CD14-positive monocyte (primary cell): ENCODE results near the gene SCUBE1. TPM values are rescaled to one million over a fixed set of nuclear protein-coding genes. Genes with fewer than 3 reads are reported as not detected.

Source experiments
- DNase-seq, 3 donors: peaks; one replicate each; pipeline ENCODE4 v3.0.0-alpha.2; 2011 to 2022
- H2AFZ ChIP-seq: 2 replicates; pipeline ENCODE4 v1.6.0; 2012; ENCODE audit warnings: mild to moderate bottlenecking, low read depth, low read length, inconsistent platforms; ENCODE audit not compliant: insufficient read depth, poor library complexity, severe bottlenecking
- H3K27ac ChIP-seq, 2 donors: 1 replicate in 1 of 2; 2 replicates in 1 of 2; pipeline ENCODE4 v1.5.1; 2012 to 2013; ENCODE audit warnings: low read length in 2 of 2, control low read depth in 1 of 2, inconsistent platforms in 1 of 2, low read depth in 1 of 2, mild to moderate bottlenecking in 1 of 2
- H3K27me3 ChIP-seq, 2 donors: one replicate each; pipeline versions ENCODE4 v1.6.0 to v1.6.1; 2011 to 2013; ENCODE audit warnings: low read length in 2 of 2; ENCODE audit not compliant: control insufficient read depth in 2 of 2, insufficient read depth in 2 of 2
- H3K36me3 ChIP-seq, 2 donors: replicated peaks in 1 of 2; 1 replicate in 1 of 2; 2 replicates in 1 of 2; pipeline versions ENCODE4 v1.5.1 to v1.6.1; 2012 to 2013; ENCODE audit warnings: low read length in 2 of 2, control low read depth in 1 of 2, inconsistent platforms in 1 of 2, mild to moderate bottlenecking in 1 of 2; ENCODE audit not compliant: insufficient read depth in 2 of 2, control insufficient read depth in 1 of 2
- H3K4me1 ChIP-seq, 2 donors: 1 replicate in 1 of 2; 2 replicates in 1 of 2; pipeline versions ENCODE4 v1.5.1 to v1.6.1; 2012 to 2013; ENCODE audit warnings: low read length in 2 of 2, control low read depth in 1 of 2, inconsistent platforms in 1 of 2, mild to moderate bottlenecking in 1 of 2, moderate library complexity in 1 of 2; ENCODE audit not compliant: insufficient read depth in 2 of 2, control insufficient read depth in 1 of 2
- H3K4me2 ChIP-seq: replicated peaks from 2 replicates; pipeline ENCODE3; 2012; ENCODE audit warnings: low read length, moderate library complexity, mild to moderate bottlenecking; ENCODE audit not compliant: poor library complexity, severe bottlenecking; ENCODE audit errors: extremely low read depth
- H3K4me3 ChIP-seq, 3 experiments: fragments of 200-600 bp in 1 of 3; sonication (generic) in 1 of 3; replicated peaks in 1 of 3; 1 replicate in 2 of 3; 2 replicates in 1 of 3; pipeline ENCODE4 v1.5.1; 2011 to 2013; ENCODE audit warnings: low read length in 3 of 3, mild to moderate bottlenecking in 3 of 3, control low read depth in 2 of 3, low read depth in 2 of 3, inconsistent platforms in 1 of 3, moderate library complexity in 1 of 3
- H3K79me2 ChIP-seq: 2 replicates; pipeline ENCODE4 v1.6.0; 2012; ENCODE audit warnings: mild to moderate bottlenecking, control low read depth, inconsistent platforms, low read length, moderate library complexity; ENCODE audit not compliant: insufficient read depth
- H3K9ac ChIP-seq: 2 replicates; pipeline ENCODE4 v1.6.0; 2017; ENCODE audit warnings: low read length, mild to moderate bottlenecking; ENCODE audit not compliant: insufficient read depth, poor library complexity, severe bottlenecking
- H3K9me3 ChIP-seq, 2 donors: replicated peaks in 1 of 2; 1 replicate in 1 of 2; 2 replicates in 1 of 2; pipeline versions ENCODE4 v1.5.1 to v1.6.1; 2012 to 2013; ENCODE audit warnings: low read length in 2 of 2, control low read depth in 1 of 2; ENCODE audit not compliant: control insufficient read depth in 1 of 2, insufficient read depth in 1 of 2
- H4K20me1 ChIP-seq: 2 replicates; pipeline ENCODE4 v1.6.0; 2012; ENCODE audit warnings: mild to moderate bottlenecking, low read length, control low read depth, moderate library complexity; ENCODE audit not compliant: insufficient read depth
- H3K27ac Mint-ChIP-seq, 7 donors: one replicate each; pipeline ENCODE4 v1.8.0; 2020; ENCODE audit warnings: mild to moderate bottlenecking in 7 of 7, mixed read lengths in 7 of 7, moderate library complexity in 6 of 7, inconsistent platforms in 2 of 7
- H3K27me3 Mint-ChIP-seq, 3 donors: one replicate each; pipeline ENCODE4 v1.8.0; 2021 to 2022; ENCODE audit warnings: low read depth in 3 of 3, mild to moderate bottlenecking in 3 of 3, mixed read lengths in 3 of 3, moderate library complexity in 3 of 3, inconsistent platforms in 1 of 3
- H3K36me3 Mint-ChIP-seq, 2 donors: one replicate each; pipeline ENCODE4 v1.8.0; 2020; ENCODE audit warnings: mixed read lengths in 2 of 2, inconsistent platforms in 1 of 2, mild to moderate bottlenecking in 1 of 2
- H3K4me1 Mint-ChIP-seq: one replicate; pipeline ENCODE4 v1.8.0; 2020; ENCODE audit warnings: mild to moderate bottlenecking, mixed read lengths
- H3K4me3 Mint-ChIP-seq, 2 donors: one replicate each; pipeline ENCODE4 v1.8.0; 2020; ENCODE audit warnings: mild to moderate bottlenecking in 2 of 2, mixed read lengths in 2 of 2, moderate library complexity in 1 of 2
- H3K9me3 Mint-ChIP-seq, 7 donors: one replicate each; pipeline ENCODE4 v1.8.0; 2020 to 2022; ENCODE audit warnings: mixed read lengths in 7 of 7, mild to moderate bottlenecking in 6 of 7, moderate library complexity in 6 of 7, inconsistent platforms in 2 of 7
- WGBS: methylation state at CpG from one replicate; pipeline ENCODE4 v1.1.5; 2013; ENCODE audit warnings: missing lambda C conversion rate; ENCODE audit not compliant: insufficient coverage; 5-methylcytosine and 5-hydroxymethylcytosine counted together
- intact Hi-C, 2 donors: fragments of 100-400 bp; cut with micrococcal nuclease; formaldehyde crosslinking; loops; one replicate each; pipeline versions ENCODE4 v1.15.0 to v1.15.1; 2023
- polyA plus RNA-seq, 3 donors: library from polyadenylated mRNA; depleted of rRNA in 1 of 3; unstranded in 2 of 3; stranded (reverse) in 1 of 3; fragments of 300-500 nt in 2 of 3; fragments of >200 nt in 1 of 3; fragmentation: Illumina TruSeq in 2 of 3; gene quantifications; 1 replicate in 2 of 3; 2 replicates in 1 of 3; pipeline ENCODE4 v1.2.3, GENCODE V29; 2012 to 2021
- TF ChIP-seq, protein P1 (sequence below): fragments of 200-600 bp; IDR thresholded peaks from one replicate; pipeline ENCODE4 v1.8.0; 2022; ENCODE audit warnings: antibody characterized with exemption, mild to moderate bottlenecking

SCUBE1 gene
- polyA plus RNA-seq, 3 donors = 0.20 to 0.32 (median 0.26) TPM

DNA sequence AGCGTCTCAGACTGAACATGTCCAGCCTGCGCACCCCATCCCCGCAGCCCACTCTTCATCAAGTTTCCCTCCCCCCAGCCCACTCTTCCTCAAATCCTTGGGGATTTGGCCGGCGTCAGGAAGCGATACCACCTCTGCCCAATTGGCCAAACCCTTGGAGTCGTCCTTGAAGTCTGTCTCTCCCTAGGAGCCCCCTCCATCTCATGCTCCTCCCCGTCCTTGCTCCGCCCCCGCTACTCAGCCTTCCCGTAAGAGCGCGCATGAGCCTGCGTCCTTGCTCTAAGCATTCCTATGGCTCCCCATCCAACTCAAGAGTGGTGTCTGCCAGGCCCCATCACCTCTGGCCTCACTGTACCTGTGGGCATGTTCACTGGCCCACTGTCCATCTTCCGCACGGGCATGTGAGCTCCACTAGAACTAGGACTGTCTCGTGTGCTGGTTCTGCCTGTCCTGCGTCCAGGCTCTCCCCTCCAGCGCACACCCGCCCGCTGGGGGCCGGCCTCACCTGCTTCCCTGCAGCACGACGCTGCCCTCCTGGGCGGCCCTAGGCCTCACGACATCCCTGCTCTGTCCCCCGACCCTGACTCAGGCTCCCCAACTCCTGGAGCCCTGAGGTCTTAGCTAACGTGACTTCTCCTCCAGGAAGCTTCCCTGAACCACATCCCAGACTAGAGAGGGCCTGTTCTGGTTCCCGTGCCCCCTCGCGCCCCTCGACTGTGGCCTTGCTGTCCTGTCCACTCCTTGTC lies 125.7 kb downstream of the SCUBE1 start:
- no peak overlapping the region for H2AFZ ChIP-seq
- Mint-ChIP-seq H3K27ac (no peak overlapping the region), H3K36me3 (no peaks in the 10 kb centered on the region), H3K9me3 (no peaks in the 10 kb centered on the region), H3K4me1 (no peaks in the 10 kb centered on the region), H3K27me3 (peaks cover 0 to 2% (median 0%) of the 10 kb centered on the region in 3 donors), H3K4me3 (no peak overlapping the region)
- no peak overlapping the region for H3K4me3 ChIP-seq
- H4K20me1 ChIP-seq = no peaks in the 10 kb centered on the region
- H3K79me2 ChIP-seq = no peaks in the 10 kb centered on the region
- H3K27ac ChIP-seq = no peak overlapping the region
- no peaks in the 10 kb centered on the region for H3K4me1 ChIP-seq
- TF ChIP-seq, protein P1, sequence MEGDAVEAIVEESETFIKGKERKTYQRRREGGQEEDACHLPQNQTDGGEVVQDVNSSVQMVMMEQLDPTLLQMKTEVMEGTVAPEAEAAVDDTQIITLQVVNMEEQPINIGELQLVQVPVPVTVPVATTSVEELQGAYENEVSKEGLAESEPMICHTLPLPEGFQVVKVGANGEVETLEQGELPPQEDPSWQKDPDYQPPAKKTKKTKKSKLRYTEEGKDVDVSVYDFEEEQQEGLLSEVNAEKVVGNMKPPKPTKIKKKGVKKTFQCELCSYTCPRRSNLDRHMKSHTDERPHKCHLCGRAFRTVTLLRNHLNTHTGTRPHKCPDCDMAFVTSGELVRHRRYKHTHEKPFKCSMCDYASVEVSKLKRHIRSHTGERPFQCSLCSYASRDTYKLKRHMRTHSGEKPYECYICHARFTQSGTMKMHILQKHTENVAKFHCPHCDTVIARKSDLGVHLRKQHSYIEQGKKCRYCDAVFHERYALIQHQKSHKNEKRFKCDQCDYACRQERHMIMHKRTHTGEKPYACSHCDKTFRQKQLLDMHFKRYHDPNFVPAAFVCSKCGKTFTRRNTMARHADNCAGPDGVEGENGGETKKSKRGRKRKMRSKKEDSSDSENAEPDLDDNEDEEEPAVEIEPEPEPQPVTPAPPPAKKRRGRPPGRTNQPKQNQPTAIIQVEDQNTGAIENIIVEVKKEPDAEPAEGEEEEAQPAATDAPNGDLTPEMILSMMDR = no peak
- no peaks in the 10 kb centered on the region for H3K9me3 ChIP-seq
- no peak overlapping the region for H3K9ac ChIP-seq
- intact Hi-C loops = no loop called here
- no peaks in the 10 kb centered on the region for H3K27me3 ChIP-seq
- H3K4me2 ChIP-seq = no peak overlapping the region
- no peaks in the 10 kb centered on the region for H3K36me3 ChIP-seq
- DNase-seq = no peak
- 90% methylated on average over 31 of the region's 32 CpGs for WGBS

DNA sequence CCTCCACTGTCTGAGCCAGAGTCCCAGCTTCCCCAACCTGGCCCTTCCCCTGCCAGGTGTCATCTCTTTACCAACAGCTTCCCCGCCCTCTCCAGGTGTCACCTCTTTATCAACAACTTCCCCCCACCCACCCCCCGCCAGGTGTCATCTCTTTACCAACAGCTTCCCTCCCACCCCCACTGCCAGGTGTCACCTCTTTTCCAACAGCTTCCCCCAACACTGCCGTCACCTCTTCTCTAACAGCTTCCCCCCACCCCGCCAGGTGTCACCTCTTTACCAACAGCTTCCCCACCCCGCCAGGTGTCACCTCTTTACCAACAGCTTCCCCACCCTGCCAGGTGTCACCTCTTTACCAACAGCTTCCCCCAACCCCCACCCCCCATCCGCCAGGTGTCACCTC lies 126.4 kb downstream of the SCUBE1 start:
- no peaks in the 10 kb centered on the region for H3K4me1 Mint-ChIP-seq
- intact Hi-C loops = no loop called here
- no peak overlapping the region for H3K4me3 Mint-ChIP-seq
- Histone ChIP-seq H3K4me1 (no peaks in the 10 kb centered on the region), H4K20me1 (no peaks in the 10 kb centered on the region), H3K27me3 (no peaks in the 10 kb centered on the region), H3K9me3 (no peaks in the 10 kb centered on the region), H3K4me3 (no peak overlapping the region), H3K79me2 (no peaks in the 10 kb centered on the region), H3K27ac (no peak overlapping the region), H3K4me2 (no peak overlapping the region), H2AFZ (no peak overlapping the region), H3K9ac (no peak overlapping the region), H3K36me3 (no peaks in the 10 kb centered on the region)
- no peak overlapping the region for H3K27ac Mint-ChIP-seq
- TF ChIP-seq, protein P1 = no peak
- no peaks in the 10 kb centered on the region for H3K36me3 Mint-ChIP-seq
- DNase-seq = no peak
- 100% methylated on average over 1 of the region's 6 CpGs for WGBS
- peaks cover 0 to 2% (median 0%) of the 10 kb centered on the region in 3 donors for H3K27me3 Mint-ChIP-seq
- no peaks in the 10 kb centered on the region for H3K9me3 Mint-ChIP-seq
